Left forelimb (tissue), 1 donor: ENCODE data around the gene UTP25.

ENCODE experiments used
- DNase-seq: peaks from one replicate; pipeline ENCODE4 v3.0.0-alpha.2; 2018; ENCODE audit warnings: low spot score

UTP25 gene

DNA sequence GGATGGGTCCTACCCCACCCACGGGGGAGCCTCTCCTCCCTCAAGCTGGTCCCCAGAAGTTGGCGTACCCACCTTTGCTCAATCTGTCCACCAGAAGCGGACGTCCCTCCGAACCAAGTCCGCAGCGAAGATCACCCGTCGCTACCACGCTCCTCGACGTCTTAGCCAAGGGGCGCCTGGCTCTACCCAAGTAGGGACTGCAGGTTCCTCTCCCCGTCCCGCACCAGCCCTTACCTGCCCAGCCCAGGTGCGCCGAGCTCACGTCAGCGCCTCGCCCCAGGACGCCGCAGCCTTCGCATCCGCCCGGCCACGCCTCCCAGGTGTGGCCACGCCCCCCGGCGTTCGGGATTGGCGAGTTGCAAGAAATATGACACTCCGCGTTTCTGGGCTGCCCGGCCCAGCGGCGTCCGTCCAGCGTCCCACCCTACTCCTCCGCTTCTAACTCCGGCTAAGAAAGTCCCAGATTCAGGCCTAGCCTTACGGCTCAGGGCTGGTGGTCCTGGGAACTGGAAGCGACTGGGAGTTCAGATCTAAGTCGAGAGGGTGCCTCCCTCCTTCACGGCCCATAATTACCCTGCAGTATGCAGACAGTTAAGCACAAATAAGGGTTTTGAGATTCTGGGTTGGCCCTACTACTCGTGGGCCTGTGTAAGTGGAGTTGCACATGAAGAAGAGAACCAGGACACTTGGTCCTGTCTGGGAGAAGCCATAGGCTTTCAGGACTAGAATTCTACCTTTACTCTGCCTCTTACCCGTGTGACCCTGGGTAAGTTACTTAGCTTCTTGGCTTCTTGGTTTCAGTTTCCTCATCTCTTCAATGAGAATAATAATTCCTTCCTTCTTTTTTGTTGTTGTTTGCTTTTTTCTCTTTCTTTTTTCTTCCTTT lies 21.7 kb upstream of the UTP25 start, which contains the start of gene IRF6:
IRF6 (minus strand) TSS at position 268 of the 886 bp plus-strand sequence. CDS start 4,729 bp downstream, outside the sequence.
- DNase-seq = peak; percentile 77

DNA sequence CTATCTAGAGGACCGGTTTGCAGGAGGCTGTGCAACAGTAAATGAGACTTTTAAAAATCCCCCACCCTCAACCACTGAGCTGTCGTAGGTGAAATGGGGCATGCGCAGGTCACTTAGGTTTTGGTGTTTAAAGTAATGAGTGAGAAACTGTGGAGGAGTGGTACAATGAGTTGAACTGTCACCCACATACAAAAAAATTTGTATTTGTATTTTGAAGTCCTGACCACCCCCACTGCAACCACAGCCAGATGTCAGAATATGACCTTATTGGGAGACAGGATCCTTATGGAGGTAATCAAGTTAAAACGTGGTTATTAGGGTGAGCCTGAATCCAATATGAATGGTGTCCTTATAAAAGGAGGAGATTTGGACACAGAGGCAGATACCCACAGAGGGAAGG lies 20.3 kb upstream of the UTP25 start:
- no peak for DNase-seq

DNA sequence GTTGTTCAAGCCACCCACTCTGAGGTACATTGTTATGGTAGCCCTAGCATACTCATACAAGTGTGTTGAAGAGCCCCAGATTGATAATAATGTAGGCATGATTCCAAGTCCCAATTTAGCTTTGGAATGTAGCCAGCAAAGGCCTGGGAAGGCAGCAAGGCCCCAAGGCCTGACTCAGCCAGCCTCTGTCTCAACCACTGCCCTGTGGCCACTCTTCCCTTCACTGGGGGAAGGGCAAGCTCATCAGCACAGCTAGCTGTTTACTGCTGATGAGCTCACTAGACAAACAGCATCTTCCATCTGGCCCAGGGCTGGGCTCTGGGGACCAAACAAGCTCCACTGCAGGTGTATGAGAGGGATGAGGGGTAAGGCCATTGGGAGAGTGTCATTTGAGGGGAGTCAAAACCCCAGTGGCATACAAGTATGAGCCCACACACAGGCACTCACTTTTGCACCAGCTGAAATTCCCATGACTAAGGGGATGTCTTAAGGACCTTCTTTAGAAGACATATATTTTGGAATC lies 19.7 kb upstream of the UTP25 start:
- no peak for DNase-seq

DNA sequence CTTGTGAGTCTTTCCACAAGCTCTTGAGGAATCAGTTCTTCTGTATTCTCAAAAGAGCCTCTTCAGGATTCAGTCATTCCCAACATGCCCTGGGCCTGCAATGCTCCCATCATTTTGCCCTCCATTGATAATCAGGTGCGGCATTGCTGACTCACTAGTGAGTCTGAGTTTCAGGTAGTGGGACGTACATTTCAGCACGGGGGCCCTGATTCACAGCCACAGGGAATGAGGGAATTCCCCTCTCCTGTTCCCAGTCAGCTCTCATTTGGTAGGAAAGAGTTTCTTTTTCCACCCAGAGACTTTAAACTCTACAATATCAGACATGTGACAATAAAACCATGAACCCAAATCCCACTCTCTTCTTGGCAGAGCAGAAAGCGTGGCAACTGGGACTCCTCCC lies 18.2 kb upstream of the UTP25 start:
- no peak for DNase-seq

DNA sequence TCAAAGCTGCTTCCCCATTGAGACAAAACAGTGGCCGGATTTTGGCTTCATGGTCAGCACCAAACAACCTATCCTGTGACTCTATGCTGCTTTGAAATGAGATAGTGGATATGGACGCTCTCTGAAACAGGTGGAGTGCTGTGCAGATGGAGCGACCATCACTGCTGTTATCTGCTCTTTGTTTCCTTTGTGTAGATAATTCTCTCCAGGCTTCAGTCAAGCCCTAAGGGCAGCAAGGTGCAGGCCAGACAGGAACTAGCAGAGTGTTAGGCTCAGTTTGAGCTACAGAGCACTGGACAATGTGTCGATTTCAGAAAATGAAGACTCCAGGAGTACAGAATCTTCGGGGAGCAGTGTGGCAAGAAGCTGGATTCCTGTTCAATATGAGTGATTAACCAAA lies 17.0 kb upstream of the UTP25 start:
- DNase-seq = no peak

DNA sequence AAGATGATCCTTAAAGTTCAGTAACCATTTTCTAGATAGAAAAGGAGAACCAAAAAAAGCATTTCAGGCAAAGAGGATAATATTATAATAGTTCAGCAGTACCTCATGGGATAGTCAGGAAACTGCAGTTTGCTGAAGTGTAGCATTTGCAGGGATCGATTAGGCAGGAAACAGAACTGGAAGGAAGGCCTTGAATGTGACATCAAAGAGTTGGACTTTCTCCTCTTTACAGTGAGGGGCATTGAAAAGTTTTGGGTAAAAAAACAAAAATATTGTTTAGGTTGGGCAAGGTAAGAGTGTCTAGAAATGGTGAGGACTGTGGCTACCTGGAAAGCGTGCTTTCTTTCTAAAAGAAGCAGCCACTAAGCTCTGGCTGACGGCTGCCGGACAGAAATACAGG lies 13.9 kb upstream of the UTP25 start:
- no peak for DNase-seq

DNA sequence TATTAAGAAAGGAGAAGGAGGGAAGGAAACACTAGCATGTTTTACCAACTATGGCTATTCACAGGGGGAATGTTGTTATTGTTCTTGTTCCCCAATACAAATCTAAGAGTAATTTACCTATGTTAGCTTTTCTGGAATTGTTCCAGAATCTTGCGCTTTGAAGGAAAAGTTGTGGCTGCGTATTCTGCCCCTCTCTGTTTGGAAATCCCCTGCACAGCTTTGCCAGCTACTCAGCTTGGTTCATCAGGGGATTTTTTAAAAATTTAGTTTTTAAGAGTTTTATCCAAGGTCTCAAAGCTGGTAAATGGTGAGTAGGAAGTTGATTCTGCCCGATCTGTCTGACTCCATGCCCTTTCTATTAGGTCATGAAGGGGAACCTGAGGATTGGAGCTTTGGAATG lies 12.3 kb upstream of the UTP25 start:
- no peak for DNase-seq

DNA sequence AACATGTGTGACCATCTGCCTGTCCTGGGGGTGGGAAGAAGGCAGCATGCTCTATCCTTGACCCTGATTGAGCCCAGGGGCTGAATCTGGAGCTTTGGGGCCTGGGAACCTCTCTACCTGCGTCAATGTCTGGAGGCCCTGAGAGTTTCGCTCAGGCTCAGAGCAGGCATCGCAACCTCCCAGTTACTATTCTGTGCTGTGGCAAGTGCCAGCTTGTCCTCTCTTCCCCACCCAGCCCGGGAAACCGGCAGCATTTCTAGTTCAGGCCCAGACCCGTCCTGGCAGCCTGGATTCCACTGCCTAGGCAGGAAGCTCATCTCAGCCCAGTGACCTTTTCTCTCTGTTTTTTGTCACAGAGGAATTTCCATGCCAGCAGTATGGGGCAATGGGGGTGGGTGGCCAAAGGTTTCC lies 11.8 kb upstream of the UTP25 start:
- no peak for DNase-seq

DNA sequence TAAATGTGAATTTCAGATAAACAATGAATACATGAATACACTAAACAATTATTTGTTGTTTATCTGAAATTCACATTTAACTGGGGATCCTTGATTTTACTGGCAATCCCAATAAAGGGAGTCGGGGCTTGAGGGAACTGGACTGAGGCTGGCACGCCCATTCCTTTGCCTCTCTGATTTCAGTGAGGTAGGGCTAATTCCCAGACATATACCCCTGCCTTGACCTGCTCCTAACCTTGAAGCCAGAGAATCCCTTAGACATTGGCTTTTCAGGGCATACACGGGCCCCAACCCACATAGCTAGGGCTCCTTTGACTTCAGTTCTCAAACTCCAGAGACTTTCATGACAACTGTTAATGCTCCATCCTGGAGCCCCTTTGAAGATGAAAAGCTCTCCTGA lies 10.8 kb upstream of the UTP25 start:
- no peak for DNase-seq

DNA sequence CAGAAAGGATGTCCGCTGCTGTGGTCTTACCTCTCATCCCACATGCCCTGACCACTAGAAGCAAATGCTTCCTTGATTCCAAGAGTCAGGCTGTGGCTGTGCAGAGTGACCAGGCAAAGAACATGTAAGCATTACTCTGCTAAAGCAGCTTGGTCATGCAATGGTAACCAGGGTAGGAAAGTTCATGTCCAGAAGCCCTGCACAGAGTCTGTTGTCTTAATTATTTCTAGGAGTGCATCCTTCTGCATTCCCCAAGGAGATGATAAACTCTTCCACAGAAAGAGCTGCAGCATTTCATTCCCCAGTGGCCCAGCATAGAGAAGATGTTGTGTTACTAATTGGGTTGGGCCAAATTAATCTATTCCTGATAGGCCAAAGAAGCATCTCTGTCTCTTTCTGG lies 10.1 kb upstream of the UTP25 start:
- no peak for DNase-seq

DNA sequence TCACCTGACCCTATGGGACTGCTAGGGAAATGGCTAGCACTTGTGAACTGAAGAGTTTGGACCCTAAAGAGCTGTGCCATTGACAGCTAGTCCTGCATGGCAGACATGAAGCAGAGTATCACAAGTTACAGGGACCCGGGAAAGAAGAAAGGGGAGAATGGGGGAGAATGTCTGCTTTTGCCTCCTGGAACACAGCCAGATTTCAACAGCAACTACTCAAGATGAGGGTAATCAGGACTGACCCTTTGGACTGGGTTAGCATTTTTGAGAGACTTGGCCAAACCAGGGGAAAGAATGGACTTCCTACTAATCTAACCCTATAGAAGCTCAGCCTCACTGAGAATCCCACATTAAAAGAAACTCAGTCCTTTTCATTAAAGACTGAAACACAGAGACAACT lies 8.7 kb upstream of the UTP25 start:
- DNase-seq = no peak

DNA sequence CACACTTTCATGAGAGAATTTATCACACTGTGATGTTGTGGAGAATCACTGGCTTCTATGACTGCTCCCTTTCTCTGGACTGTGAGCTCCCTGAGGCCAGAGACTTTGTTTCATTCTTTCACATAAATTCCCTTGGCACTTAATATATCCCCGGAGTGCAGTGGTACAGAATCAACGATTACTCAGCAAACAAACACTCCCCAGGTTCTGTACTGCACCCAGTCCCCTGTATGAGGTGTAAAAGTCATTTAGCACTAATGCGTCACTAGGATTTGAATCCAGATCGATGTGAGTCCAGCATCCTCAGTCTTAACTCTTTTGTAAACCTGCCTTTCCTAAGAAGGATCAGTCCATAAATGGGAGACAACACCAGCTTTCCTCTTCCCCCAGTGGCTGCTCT lies 6.8 kb upstream of the UTP25 start:
- no peak for DNase-seq

DNA sequence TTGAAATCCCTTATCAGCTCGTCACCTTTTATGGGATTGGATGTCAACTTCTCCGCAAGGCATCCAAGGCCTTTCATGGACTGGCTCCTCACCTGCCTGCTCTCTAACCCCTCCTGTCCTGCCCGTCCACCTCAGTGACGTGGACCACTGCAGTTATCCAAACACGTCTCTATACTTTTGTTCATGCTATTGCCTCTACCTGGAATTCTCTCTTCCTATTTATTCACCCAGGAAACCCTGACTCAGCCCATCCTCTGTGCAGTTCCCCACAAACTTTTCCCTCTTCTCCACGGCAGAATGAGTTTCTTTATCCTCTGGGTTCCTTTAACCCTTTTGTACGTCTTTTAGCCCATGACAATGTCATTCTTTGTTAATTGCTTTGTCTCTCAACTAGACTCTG lies 5.1 kb upstream of the UTP25 start:
- DNase-seq = no peak

DNA sequence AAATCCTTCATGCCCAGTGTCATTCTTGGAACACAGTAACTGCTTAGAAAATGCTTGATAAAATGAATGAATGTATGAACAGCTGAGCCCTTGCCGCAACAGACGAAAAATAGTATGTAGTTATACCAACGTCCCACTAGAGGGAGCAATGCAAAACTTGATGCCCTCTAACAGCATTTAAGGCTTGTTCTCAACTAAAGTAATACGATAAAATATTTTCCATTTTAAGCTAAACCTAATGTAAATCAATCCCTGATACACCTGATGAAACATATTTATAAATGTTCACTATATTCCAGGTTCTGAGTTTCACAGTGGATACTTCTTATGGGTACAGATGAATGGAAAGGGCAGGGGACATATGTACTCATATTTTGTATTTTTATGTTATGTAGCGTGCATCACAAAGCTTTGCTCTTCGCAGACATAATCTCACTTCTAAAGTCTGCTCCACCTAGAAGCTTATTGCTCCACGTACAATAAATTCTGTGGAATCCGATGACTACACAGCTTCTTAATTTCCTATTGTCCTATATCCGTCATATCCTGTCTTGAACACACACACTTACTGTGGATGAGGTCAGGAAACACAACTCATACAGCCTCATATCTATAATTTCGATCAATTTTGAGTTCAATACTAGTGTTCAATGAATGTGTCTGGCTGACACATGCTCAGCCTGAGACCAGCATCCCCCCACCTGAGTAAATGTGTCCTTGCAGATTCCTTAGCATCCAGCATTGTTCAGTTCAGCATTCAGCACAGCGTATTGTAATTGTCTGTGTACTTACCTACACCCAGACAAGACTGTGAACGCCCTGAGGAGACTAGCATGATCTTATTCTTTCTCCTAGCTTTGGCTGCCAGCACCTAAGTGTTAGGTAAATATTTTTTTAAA lies 4.4 kb upstream of the UTP25 start:
- no peak for DNase-seq

DNA sequence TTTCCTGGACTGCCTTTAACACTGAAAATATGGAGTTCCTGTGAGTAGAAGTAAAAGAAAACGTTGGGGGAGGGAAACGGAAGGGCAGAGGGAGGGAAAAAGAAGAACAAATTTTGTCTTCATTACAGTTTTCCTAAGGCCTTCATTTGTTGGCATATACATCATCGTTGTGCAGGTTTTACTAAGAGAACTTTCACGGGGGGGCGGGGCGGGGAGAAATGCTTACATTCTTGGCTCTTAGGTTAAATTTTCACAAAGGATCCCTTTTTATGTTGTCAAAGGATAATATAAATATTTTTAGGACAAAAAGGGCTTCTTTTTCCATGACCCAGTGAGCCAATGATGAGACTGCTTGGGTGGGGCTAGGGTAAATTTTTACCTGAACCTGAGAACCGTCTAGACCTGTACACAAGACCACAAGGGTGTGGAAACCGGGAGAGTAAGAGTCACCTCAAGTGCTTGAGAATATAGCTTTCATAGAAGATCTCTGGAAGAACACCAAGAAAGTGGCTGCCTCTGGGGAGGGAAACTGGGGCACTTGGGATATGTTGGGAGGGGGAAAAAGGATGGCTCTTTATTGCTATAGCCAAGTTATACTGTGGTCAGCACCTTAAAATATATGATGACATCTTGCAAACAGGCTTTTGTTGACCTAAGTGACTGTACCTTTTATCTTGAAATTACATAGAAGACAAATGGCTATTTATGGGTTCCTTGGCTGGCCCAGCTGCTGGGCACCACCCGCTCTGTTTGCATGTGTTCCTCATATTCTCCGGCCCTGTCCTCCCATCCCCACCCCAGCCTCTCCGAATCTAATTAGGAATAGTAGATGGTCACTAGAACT lies 2.0 kb upstream of the UTP25 start:
- DNase-seq = no peak

DNA sequence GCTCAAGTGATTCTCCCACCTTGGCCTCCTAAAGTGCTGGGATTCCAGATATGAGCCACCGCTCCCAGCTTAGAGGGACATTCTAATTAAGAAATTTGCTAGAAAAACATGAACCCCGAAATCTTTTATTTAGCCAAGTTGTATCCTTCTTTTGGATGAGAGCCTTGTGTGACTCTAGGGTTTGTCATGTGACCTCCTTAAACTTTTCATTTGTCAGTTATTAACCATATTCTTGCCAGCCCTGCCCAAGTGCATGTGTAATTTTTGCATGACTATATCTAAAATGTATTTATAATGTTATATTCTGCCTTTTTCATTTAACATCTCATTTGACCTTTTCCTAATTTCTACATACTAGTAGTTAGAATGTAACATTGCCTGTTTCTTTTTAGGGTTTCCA lies 1.9 kb downstream of the UTP25 start:
- DNase-seq = no peak

DNA sequence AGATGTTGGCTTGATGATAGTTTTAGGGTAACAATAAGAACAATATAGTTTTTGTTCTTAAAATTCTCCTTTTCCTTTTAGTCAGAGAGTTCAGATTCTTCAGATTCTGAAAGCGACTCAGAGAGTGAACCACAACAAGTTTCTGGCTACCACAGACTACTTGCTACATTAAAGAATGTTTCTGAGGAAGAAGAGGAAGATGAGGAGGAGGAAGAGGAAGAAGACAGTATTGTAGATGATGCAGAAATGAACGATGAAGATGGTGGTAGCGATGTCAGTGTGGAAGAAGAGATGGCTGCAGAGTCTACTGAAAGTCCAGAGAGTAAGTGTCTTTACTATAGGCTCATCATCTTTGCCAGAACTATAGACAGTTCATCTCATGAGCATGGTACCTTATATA lies 3.0 kb downstream of the UTP25 start:
- DNase-seq = no peak

DNA sequence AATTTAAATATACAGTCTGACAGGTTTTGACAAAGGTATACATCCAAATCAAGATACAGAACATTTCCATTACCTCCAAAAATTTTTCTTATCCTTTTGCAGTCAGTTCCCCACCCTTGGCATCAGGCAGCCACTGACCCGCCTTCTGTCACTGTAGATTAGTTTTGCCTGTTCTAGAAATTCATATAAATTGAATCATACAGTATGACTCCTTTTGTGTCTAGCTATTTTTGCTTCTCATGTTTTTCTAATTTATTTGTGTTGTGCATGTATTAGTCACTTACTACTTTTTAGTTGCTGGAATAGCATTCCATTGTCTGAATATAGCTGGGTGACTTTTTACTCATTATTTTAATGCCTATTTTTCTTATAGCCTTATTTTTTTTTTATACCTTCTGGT lies 3.8 kb downstream of the UTP25 start:
- DNase-seq = no peak

DNA sequence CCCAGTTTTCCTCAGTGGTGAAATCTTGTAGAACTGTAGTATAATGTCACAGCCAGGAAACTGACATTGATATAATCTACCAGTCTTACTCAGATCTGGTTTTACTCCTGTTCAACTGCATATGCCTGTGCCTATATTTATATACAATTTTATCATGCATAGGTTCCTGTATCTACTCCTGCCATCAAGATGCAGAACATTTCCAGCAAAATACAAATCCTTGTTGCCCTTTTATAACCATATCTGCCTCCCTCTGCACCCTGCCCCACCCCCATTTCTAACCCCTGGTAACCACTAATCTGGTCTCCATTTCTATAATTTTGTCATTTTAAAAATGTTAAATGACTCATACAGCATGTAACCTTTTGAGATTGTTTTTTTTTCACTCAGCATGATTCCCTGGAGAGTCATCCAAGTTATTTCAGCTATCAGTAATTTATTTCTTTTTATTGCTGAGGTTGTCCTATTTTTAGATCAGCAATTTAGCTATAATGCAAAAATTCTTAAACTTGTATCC lies 8.1 kb downstream of the UTP25 start:
- no peak for DNase-seq

DNA sequence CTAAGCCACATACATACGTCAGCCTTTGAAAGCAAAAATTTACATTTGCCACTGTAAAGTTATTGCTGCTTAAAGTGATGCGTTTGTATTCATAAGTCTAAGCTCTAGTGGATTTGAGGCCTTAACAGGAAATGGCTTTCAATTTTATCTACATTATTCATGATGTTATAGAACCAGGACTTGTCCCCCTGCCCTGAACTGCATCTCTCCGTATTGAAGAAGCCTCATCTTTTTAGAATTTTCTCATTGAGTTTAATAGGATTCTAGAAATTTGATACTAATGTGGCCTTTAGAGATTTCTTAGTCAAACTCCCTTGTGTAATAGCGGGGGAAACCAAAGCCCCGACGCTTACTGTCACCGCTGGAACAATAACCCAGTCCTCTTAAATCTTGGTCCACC lies 9.9 kb downstream of the UTP25 start:
- no peak for DNase-seq

DNA sequence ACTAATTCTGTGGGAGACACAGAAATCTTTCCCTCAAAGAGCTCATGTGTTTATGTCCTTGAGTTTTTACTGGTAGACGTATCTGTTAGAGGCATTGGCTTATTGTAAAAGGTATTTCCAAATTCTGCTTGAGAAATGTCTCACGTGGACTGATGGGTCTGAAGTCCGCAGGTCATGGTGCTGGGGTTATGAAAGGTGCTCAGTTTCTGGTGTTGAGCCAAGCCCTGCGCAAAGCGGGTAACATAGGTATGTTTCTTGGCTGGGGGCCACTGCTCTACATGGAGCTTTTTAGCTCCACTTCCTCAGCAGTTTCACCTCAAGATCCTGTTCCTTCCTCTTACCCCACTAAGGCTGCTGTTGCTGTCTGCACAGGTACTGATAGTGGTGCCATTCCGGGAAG lies 10.8 kb downstream of the UTP25 start:
- no peak for DNase-seq
